Tongue (tissue), 2 donors: Measurements from ENCODE around the gene PDS5A. TPM values are rescaled to one million over a fixed set of nuclear protein-coding genes. Genes with fewer than 3 reads are reported as not detected.
"Not testable (repeated sequence)": the region's sequence is repeated elsewhere in the genome, so short reads cannot be mapped to it uniquely, and the experiment has no call there.

Experiments used
- DNase-seq: peaks from one replicate; pipeline ENCODE4 v3.0.0-alpha.2; 2015
- total RNA-seq: library from RNA; depleted of rRNA; stranded (reverse); fragments of >200 nt; gene quantifications from one replicate; pipeline ENCODE4 v1.2.3, GENCODE V29; 2014

The PDS5A gene, protein sequence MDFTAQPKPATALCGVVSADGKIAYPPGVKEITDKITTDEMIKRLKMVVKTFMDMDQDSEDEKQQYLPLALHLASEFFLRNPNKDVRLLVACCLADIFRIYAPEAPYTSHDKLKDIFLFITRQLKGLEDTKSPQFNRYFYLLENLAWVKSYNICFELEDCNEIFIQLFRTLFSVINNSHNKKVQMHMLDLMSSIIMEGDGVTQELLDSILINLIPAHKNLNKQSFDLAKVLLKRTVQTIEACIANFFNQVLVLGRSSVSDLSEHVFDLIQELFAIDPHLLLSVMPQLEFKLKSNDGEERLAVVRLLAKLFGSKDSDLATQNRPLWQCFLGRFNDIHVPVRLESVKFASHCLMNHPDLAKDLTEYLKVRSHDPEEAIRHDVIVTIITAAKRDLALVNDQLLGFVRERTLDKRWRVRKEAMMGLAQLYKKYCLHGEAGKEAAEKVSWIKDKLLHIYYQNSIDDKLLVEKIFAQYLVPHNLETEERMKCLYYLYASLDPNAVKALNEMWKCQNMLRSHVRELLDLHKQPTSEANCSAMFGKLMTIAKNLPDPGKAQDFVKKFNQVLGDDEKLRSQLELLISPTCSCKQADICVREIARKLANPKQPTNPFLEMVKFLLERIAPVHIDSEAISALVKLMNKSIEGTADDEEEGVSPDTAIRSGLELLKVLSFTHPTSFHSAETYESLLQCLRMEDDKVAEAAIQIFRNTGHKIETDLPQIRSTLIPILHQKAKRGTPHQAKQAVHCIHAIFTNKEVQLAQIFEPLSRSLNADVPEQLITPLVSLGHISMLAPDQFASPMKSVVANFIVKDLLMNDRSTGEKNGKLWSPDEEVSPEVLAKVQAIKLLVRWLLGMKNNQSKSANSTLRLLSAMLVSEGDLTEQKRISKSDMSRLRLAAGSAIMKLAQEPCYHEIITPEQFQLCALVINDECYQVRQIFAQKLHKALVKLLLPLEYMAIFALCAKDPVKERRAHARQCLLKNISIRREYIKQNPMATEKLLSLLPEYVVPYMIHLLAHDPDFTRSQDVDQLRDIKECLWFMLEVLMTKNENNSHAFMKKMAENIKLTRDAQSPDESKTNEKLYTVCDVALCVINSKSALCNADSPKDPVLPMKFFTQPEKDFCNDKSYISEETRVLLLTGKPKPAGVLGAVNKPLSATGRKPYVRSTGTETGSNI (N-terminal part only)
- 55.0 TPM for total RNA-seq

DNA sequence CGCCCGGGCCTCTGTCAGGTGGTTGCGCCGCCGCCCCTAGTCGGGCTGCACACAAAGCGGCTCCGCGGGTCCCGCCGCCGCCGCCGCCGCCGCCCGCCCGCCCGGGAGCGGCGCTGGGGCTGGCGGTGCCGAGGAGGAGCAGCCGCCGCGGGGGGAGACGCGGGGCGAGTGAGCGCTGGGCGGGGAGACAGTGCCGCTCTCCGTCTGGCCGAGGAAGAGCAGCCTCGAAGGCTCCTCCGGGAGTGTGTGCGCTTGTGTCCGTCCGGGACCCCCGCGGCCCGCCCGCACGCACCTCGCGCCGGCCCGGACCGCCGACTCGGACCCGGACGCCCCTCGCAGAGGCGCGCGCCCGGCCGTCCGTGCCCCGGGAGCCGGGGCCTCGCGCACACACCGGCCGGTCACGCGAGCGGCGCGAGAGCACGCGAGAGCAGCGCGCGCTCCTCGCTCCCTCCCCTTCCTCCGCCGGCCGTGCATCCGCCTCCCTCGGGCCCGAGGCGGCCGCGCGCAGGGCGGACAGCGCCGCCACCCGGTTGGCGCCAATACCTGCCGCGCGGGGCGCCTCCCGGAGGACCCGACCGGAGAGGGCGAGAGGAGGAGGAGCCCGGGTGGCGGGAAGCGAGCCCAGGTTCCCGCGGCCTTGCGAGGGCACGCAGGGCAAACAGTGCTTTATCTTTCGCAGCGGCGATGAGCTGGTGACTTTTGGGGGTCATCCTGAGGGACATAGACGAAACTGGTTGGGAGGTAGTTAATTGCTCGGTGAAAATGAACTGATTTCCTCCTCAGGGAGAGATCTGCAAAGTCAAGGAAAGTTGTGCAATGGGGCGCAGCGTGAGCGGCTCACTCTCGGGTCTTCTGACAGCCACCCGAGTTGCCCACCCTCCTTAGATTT lies at the start of gene PDS5A:
Gene PDS5A, minus strand, starts transcription at position 423 of the 889 bp plus-strand sequence. CDS start 1,334 bp downstream, outside the sequence.
- peak; percentile 96 for DNase-seq

DNA sequence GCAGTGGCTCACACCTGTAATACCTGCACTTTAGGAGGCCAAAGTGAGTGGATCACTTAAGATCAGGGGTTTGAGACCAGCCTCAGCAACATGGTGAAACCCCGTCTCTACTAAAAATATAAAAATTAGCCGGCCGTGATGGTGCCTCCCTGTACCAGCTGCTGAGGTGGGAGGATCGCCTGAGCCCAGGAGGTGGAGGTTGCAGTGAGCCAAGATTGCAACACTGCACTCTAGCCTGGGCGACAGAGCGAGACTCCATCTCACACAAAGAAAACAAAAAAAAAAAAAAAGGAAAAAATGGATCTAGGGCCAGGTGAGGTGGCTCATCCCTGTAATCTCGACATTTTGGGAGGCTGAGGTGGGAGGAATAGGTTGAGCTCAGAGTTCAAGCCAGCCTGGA lies 46.3 kb upstream of the PDS5A start:
- DNase-seq = not testable (repeated sequence)

DNA sequence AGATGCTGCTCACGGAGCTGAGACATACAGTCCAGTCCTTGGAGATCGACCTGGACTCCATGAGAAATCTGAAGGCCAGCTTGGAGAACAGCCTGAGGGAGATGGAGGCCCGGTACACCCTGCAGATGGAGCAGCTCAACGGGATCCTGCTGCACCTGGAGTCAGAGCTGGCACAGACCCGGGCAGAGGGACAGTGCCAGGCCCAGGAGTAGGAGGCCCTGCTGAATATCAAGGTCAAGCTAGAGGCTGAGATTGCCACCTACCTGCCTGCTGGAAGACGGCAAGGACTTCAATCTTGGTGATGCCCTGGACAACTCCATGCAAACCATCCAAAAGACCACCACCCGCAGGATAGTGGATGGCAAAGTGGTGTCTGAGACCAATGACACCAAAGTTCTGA lies 43.4 kb upstream of the PDS5A start:
- DNase-seq = not testable (repeated sequence)

DNA sequence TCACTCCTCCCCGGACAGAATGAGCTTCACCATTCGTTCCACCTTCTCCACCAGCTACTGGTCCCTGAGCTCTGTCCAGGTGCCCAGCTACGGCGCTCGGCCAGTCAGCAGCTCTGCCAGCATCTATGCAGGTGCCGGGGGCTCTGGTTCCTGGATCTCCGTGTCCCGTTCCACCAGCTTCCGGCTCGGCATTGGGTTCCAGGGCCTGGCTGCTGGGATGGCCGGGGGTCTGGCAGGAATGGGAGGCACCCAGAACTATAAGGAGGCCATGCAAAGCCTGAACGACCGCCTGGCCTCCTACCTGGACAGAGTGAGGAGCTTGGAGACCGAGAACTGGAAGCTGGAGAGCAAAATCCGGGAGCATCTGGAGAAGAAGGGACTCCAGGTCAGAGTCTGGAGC lies 42.5 kb upstream of the PDS5A start:
- DNase-seq = no peak

DNA sequence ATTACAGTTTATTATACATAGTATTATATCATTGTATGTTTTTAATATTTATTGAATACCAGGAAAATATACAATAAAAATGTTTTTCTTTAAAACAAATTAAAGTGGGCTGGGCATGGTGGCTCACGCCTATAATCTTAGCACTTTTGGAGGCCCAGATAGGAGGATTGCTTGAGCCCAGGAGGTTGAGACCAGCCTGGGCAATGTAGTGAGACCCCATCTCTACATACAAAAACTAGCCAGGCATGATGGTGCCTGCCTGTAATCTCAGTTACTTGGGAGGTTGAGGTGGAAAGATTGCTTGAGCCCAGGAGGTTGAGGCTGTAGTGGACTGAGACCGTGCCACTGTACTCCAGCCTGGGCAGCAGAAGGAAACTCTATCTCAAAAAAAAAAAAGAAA lies 38.3 kb upstream of the PDS5A start:
- no peak for DNase-seq

DNA sequence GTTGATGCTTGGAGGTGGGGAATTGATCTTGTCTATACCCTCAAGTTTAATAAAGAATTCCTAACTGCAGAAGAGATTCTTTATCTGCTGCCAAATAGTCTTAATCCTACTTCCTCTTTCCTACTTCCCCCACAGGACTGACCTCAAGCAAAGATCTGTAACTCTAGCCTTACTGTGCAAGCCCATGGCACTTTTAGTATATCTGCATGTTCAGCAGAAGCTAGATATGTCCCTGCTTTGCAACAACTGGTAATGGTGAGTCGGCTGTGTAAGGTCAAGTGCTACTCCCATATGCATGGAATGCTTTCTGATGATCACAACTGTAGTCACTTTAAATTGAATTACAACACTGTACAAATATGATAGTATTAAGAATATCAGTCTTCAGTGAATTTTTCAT lies 26.3 kb upstream of the PDS5A start:
- DNase-seq = peak; percentile 7

DNA sequence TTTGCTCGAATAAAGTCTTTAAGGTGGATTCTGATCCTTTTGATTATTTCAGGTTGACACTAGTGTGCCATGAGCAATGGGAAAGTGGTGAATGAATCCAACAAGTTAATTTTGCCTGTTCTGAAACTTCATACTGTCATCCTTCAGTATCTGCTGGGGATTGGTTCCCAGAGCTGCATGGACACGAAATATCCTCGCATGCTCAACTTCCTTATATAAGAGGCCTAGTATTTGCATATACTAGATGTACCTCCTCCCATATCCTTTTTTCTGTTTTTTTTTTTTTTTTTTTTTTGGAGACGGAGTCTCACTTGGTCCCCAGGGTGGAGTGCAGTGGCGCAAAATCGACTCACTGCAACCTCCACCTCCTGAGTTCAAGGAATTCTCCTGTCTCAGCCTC lies 23.0 kb upstream of the PDS5A start:
- no peak for DNase-seq

DNA sequence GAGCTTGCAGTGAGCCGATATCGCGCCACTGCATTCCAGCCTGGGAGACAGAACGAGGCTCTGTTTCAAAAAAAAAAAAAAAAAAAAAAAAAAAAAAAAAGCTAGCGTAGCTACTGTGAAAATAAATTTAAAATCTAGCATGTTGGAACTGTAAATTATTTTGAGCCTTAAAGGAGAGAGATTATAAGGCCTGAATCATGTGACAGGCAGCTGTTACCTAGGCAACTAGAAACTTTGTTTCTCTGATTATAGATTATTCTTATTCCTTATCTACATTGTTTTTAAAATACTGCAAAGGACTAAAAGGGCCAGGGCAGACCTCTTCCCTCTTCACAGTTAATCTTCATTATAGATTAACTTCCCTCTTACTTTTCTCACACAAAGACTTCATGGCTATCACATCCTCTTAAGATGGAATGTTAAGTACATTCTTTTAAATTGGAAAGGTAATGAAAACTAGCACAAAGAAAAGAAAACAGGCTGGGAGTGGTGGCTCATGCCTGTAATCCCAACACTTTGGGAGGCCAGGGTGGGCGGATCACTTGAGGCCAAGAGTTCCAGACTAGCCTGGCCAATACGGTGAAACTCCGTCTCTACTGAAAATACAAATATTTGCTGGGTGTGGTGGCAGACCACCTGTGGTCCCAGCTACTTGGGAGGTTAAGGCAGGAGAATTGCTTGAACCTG lies 21.1 kb upstream of the PDS5A start:
- DNase-seq = no peak

DNA sequence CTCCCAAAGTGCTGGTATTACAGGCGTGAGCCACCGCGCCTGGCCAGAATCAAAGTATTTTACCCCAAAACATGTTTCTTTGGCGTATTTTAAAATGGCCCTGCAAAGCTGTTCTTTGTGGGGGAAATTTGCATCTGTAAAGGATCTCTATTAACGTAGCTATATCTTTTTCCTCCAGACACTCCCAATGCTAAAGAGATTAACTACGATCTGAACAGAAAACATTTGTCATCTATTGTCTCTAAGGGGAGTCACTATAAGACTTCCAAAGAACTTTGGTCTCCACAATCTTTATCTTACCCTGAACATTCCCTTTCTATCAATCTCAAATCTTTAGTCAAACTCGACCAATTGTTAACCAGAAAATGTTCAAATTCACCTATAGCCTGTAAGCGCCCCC lies 19.1 kb upstream of the PDS5A start:
- DNase-seq = no peak

DNA sequence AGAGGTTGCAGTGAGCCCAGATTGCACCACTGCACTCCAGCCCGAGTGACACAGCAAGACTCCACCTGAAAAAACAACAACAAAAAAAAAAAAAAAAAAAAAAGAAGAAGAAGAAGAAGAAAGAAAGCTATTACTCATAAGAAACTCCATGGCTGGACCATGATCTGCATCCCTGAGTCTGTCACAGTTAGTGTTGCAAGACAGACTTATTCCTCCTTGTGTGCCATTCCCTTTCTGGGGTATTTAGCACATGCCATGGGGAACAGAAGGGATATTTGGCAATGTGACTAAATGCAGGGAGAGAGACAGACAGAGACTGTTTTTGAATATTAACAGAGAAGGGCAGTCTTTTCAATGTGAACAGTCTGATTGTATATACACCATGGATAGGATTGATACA lies 16.7 kb upstream of the PDS5A start:
- no peak for DNase-seq

DNA sequence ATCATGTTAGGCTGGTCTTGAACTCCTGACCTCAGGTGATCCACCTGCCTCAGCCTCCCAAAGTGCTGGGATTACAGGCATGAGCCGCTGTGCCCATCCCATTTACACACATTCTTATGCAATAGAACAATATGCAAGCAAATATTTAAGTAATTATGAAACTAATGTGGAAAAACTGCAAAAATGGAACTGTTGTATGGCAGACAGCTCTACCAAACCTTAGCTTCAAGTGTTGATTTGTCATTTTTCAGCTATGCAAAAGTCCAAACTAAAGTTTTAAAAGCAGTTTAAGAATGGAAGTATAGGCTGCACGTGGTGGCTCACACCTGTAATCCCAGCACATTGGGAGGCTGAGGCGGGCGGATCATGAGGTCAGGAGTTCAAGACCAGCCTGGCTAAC lies 11.7 kb upstream of the PDS5A start:
- DNase-seq = not testable (repeated sequence)

DNA sequence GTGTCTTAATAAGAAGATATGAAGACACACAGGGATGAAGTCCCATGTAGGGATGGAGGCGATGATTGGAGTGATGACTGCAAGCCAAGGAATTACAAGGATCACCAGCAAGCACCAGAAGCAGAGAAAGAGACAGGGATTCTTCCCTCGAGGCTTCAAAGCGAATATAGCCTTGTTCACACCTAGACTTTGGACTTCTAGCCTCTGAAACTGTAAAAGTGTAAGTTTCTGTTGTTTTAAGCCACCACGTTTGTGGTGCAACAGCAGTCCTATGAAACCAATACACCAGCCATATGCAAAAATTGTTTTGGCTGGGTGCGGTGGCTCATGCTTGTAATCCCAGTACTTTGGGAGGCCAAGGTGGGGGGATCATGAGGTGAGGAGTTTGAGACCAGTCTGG lies 9.8 kb upstream of the PDS5A start:
- no peak for DNase-seq

DNA sequence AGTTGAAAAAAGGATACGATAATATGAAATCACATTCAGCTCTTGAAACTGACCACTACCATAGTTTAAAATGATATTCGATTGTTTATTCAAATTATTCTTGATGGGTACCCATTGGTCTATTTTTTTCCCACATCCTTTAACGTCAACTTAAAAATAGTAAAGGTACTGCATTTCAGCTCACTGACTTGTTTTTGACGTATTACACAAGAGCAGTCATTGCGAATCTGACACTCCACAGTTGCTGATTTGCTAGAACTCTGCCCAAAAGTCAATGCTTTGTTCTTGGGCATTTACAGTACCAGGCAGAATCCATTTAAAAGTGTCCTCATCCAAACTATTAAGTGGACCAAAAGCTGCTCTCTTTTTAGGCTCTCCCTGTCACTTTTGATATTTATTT lies 1.2 kb upstream of the PDS5A start:
- DNase-seq = no peak

DNA sequence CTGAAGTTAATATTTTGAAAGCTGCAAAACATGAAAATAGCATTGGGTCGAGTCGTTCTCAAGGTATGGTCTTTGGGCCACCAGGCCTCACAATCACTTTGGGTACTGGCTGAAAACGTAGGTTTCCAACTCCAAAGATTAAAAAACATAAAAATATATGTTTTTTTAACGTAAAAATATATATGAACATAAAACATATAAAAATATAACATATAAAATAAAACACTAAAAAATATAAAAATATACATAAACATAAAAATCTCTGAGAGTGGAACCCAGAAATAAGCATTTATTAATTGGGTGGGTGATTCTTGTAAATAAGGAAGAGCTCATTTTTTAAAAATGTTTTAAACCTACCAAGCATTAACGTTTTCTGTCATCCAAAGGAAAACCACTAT lies 666 bp upstream of the PDS5A start:
- DNase-seq = no peak

DNA sequence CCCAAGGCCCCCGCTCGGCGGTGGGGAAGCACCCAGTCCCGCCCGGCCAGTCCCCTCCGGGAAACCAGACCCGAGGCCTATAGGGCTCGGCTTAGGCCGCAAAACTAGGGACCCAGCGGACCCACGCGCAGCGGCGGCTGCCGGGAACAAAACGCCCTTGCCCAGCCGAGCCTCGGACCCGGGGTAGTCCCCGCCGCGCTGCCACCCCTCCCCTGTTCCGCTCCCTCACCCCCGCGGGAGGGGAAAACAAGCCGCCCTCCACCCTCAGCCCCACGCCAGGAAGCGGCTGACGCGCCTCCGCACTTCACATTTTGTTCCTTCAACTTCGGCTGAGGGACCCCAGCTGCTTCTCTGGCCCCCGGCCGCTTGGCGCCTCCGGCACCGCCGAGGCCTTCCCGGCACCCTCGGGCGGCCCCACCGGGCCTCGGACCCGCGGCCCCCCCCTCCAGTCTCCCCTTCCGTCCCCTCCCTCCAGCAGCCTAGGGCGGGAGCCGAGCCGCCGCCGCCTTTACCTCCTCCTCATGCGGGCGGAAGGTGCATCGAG lies 694 bp downstream of the PDS5A start:
- DNase-seq = peak; percentile 57

DNA sequence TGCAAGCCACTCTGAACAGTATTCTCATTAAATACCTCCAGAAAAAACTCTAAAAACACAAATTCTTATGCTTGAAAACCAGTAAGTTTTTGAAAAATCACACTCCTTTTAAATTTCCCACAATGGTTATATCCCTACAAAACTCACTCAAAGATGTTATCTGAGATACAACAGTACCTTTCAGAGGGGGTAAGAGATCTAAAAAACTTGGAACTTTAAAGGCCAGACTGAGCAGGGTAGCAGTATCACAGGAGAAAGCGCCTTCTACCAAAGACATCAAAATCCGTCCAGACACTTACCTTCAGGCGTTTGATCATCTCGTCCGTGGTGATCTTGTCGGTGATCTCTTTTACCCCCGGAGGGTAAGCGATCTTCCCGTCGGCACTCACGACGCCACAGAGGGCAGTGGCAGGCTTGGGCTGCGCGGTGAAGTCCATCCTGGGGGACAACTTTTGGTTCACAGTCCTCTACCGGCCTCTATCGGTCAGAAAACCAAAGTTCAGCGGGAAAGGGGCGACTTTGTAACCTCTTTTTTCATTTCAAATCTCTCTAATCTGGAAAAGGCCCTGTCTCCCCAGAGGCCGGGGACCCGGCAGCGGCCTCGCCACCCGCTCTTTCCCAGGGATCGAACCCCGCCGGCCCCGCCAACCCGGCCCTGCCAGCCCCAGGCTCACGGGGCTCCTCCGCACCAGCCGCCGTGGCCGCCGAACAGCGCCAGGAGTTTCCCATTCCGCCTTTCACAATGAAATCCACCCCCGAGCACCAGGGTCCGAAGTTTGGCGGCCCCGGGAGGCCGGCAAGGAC lies 1.4 kb downstream of the PDS5A start:
- peak; percentile 93 for DNase-seq

DNA sequence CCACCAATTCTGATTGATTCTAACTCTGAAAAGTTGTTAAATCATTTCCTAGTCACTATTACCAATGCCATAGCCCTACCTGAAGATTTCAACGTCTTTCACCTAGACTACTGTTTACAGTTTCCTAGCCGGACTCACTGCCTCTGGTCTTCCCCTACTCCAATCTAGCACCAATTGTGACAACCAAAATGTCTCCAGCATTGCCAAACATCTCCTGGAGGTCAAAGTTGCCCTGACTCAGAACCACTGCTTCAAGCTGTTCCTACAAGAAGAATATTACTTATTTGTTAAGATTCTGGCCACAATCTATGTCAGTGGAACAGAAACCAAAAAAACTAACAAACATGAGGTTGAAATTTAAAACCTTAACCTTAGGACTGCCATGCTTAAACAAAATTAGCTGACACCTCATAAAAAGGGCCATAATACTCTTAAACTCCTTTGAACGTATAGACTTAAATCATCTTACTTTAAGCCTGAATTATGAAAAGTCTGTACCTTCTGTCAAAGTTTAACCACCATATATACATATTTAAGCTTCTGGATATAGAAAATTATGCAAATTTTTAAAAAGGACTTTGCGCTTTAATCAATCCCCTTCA lies 2.1 kb downstream of the PDS5A start:
- no peak for DNase-seq

DNA sequence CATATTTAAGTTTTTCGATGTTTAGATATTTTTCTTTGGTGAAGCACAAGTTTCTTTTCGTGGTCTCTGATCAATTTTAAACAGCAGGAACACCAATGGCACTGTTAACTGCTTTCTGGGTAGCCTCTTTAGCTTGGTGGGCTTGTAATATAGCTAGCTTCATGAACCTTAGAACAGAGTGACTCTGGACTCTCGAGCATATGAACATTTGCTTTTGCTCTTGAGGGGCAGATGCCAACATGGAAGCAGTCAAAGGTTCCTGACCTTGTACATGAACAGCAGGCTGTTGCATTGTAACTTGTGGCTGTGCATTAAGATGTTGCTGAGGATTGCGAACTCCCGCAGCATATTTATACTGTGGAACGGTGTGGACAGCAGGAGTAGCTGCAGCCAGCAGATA lies 4.7 kb downstream of the PDS5A start:
- DNase-seq = not testable (repeated sequence)
